Fibroblast of upper back skin (primary cell): ENCODE data around the gene TSPAN8.
A peak's percentile ranks its signal among the peaks of the same experiment; 100 is the strongest.
"Not testable (repeated sequence)": the region's sequence is repeated elsewhere in the genome, so short reads cannot be mapped to it uniquely, and the experiment has no call there.

ENCODE experiments used
- DNase-seq: peaks from one replicate; pipeline ENCODE4 v3.0.0-alpha.2; 2013

The TSPAN8 gene

GRCh38 chr12:71157601-71158233 is at the start of gene TSPAN8:
TSPAN8 (minus strand) TSS chr12:71157999; CDS start chr12:71157678, 321 bp downstream.
- no peak for DNase-seq

GRCh38 chr12:71201136-71201679 is 43.4 kb upstream of the TSPAN8 start:
- no peak for DNase-seq

- DNase-seq = no peak
Measured at GRCh38 chr12:71200706-71201105, 42.9 kb upstream of the TSPAN8 start.

- DNase-seq = no peak
Measured at GRCh38 chr12:71197460-71197859, 39.7 kb upstream of the TSPAN8 start.

GRCh38 chr12:71195338-71195896 is 37.6 kb upstream of the TSPAN8 start:
- DNase-seq = no peak

GRCh38 chr12:71194657-71195056 is 36.9 kb upstream of the TSPAN8 start:
- DNase-seq = no peak

GRCh38 chr12:71193041-71193440 is 35.2 kb upstream of the TSPAN8 start:
- no peak for DNase-seq

- no peak for DNase-seq
Measured at GRCh38 chr12:71191509-71192196, 33.9 kb upstream of the TSPAN8 start.

GRCh38 chr12:71190822-71191221 is 33.0 kb upstream of the TSPAN8 start:
- no peak for DNase-seq

- no peak for DNase-seq
Measured at GRCh38 chr12:71187379-71187778, 29.6 kb upstream of the TSPAN8 start.

- DNase-seq = peak; percentile 40
Measured at GRCh38 chr12:71186571-71187288, 28.9 kb upstream of the TSPAN8 start.

GRCh38 chr12:71183846-71184245 is 26.0 kb upstream of the TSPAN8 start:
- peak; percentile 62 for DNase-seq

GRCh38 chr12:71183018-71183417 is 25.2 kb upstream of the TSPAN8 start:
- peak; percentile 79 for DNase-seq

- no peak for DNase-seq
Measured at GRCh38 chr12:71178162-71178561, 20.4 kb upstream of the TSPAN8 start.

GRCh38 chr12:71174825-71175224 is 17.0 kb upstream of the TSPAN8 start:
- DNase-seq = no peak

GRCh38 chr12:71174146-71174545 is 16.3 kb upstream of the TSPAN8 start:
- peak; percentile 44 for DNase-seq

- no peak for DNase-seq
Measured at GRCh38 chr12:71170456-71170855, 12.7 kb upstream of the TSPAN8 start.

GRCh38 chr12:71169286-71169685 is 11.5 kb upstream of the TSPAN8 start:
- DNase-seq = peak; percentile 11

- no peak for DNase-seq
Measured at GRCh38 chr12:71166862-71167496, 9.2 kb upstream of the TSPAN8 start.

GRCh38 chr12:71166280-71166679 is 8.5 kb upstream of the TSPAN8 start:
- DNase-seq = no peak

GRCh38 chr12:71165780-71166179 is 8.0 kb upstream of the TSPAN8 start:
- not testable (repeated sequence) for DNase-seq

- peak; percentile 44 for DNase-seq
Measured at GRCh38 chr12:71164568-71165197, 6.9 kb upstream of the TSPAN8 start.
